ENCODE measurements around the gene SAMD11.

Gene SAMD11

DNA sequence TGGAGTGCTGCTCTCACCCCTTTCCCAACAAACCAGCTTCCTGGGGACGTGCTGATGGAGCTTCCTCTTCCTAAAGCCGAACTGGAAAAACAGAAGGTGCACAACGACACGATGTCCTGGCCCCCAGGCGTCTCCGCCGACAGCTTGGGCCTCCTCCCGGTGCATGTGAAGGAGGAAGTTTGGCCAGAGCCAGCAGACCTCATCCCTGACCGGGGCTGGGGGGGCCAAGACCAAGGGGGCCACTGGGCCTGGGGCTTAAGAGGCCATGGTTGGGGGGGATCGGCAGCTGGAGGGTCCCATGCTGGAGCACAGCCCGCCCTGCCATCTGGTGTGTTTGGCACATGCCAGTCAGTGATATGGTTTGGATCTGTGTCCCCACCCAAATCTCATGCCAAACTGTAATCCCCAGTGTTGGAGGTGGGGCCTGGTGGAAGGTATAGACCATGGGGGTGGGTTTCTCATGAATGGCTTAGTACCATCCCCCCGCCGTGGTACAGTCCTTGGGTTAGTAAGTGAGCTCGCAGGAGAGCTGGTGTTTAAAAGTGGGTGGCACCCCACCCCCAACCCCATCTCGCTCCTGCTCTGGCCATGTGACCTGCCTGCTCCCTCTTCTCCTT lies 69.8 kb downstream of the SAMD11 start:
- DNase-seq (ENCODE audit: low read depth in 2 of 2): no peak
